GM10847 (cell line): ENCODE measurements around the gene UTS2.

Experiments used
- POLR2A ChIP-seq: IDR thresholded peaks from 2 replicates; pipeline ENCODE4 v1.6.1; 2011; ENCODE audit not compliant: insufficient read length; ENCODE audit errors: extremely low read depth

UTS2 gene, protein sequence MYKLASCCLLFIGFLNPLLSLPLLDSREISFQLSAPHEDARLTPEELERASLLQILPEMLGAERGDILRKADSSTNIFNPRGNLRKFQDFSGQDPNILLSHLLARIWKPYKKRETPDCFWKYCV

DNA sequence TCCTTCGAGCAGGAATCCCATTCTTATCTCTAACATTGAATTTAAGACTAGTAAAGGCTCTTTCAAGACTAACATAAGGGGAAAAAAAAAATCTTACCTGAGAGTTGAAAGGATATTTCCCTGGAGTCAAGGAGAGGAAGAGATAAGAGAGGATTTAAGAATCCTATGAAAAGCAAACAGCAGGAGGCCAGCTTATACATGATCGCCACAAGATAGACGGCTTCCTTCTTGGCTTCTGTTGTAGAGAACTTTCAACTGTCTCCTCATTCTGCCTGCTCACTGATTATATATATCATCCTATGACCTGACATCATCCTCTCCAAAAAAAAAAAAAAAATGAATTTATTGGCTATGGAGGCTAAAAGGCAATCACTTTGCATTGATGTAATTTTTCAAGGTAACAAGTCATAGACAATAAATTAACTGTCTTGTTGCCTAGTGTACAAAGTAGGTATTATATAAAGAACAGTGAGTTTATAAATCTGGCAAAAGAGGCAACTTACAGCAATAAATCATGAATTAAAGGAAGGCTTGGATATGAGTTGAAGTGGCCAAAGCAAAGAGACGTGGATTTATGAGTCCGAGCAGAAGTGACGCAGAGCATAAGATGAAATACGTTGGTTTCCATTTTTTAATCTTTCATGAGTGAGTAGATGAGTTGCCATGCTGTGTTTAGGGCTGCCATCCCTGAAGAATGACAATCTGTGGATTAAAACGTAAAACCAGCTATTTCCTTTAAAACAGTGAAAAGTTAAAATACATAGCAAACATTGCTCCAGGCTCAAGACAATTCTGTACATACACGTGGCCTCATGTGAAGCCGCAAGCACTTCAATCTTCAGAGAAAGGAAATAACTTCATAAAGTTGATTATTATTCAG, at the start of gene UTS2:
Gene UTS2, minus strand, starts transcription at position 262 of the 880 bp plus-strand sequence. Its CDS starts 62 bp downstream, at position 200.
- no peak for TF ChIP-seq POLR2A

DNA sequence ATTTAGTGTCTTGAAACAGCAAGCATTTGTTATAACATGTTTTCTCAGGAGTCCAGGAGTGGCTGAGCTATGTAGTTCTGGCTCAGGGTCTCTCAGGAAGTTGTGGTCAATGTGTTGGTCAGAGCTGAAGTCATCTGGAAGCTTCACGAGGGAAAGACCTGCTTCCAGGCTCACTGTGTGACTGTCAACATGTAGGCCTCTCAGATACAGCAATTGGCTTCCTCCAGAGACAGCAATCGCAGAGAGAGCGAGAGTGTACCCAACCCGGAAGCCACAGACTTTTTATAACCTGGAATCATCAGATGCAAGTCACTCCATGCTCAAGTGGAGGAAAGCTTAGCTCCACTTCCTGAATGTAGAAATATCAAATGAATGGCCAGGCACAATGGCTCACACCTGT, 46.9 kb upstream of the UTS2 start:
- TF ChIP-seq POLR2A: no peak

DNA sequence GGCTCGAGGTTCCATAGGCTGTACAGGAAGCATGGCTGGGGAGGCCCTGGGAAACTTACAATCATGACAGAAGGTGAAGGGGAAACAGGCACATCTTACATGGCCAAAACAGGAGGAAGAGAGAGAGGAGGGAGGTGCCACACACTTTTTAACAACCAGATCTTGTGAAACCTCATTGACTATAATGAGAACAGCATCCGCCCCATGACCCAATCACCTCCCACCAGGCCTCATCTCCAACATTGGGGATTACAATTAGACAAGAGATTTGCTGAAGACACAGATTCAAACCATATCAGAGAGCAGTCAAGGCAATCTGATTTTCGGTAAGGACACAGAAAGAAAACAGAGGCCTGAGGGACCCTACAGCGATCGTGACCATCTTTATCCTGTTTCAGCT, 46.1 kb upstream of the UTS2 start:
- TF ChIP-seq POLR2A: no peak

DNA sequence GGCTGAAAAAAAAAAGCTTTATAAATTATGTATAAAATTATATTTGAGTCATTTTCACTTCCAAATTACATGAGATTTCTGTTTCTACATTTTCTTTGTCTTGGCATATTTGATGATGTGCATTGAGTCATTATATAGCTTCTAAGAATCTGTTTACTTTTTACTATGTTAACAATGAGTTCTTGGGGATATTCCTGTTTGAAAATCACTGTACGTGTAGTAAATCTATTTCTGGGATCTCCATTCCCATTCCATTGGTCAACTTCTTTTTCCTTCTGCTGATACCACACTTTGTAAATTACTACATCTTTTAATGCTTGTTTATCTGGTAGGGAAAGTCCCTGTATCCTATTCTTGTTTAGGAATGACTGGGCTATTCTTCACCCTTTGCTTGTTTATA, 44.1 kb upstream of the UTS2 start:
- no peak for TF ChIP-seq POLR2A

DNA sequence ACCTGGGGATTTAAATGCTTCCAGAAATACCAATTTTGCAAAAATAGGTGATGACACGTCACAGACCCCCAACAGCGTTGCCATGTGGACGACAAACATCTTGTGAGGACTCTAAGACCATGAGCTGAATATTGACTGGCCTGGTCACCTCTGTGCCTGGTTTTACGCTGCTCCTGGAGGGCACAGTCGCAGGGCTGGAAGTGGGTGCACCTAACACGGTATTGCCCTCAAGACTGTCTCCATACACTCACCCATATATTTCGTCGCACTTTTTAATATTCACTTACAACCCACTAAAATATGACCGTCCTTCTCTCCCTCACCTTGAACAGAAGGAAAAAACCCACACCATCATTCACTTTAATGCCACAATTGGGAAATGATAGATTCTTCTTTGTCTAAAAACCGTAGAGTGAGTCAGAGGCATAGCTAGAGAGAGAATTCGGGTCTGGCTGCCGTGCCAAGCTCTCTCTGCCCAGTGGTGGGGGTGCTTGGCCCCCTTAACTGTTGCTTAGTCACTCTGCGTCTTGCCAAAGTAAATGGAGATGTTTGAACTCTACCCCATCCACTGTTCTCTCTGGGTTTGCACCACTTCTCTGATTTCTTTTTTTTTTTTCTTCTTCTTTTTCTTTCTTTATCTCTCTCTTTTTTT, 40.8 kb upstream of the UTS2 start:
- TF ChIP-seq POLR2A: no peak

DNA sequence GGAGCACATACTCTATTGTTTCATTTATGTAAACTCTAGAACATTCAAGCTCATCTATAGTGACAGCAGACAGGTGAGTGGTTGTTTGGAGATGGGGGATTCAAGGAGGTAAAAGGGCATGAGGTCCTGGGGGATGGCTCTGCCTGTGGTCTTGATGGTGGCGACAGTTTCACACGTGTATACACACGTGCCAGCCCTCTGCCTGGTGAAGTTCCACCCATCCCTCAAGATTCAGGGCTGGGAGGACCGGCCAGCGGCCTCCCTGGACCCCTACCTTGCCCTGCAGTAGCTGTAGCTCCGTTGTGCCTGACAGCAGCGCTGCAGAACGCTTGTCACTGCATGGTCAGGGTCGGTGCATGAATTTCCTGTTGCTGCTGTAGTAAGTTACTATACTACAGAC, 38.9 kb upstream of the UTS2 start:
- no peak for TF ChIP-seq POLR2A

DNA sequence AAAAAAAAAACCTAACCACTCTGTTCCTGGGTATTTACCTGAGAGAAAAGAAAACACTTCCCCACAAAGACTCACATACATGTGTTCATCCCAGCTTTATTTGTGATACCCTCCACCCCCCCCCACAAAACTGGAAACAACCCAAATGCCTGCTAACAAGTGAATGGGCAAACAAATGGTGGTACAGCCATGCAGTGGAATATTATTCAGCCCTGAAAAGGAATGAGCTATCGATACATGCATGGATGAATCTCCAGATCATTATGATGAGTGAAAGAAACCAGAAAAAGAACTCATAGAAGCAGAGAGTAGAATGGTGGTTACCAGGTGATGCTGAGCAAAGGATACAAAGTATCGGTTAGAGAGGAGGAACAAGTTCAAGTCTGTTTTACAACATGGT, 38.0 kb upstream of the UTS2 start:
- no peak for TF ChIP-seq POLR2A

DNA sequence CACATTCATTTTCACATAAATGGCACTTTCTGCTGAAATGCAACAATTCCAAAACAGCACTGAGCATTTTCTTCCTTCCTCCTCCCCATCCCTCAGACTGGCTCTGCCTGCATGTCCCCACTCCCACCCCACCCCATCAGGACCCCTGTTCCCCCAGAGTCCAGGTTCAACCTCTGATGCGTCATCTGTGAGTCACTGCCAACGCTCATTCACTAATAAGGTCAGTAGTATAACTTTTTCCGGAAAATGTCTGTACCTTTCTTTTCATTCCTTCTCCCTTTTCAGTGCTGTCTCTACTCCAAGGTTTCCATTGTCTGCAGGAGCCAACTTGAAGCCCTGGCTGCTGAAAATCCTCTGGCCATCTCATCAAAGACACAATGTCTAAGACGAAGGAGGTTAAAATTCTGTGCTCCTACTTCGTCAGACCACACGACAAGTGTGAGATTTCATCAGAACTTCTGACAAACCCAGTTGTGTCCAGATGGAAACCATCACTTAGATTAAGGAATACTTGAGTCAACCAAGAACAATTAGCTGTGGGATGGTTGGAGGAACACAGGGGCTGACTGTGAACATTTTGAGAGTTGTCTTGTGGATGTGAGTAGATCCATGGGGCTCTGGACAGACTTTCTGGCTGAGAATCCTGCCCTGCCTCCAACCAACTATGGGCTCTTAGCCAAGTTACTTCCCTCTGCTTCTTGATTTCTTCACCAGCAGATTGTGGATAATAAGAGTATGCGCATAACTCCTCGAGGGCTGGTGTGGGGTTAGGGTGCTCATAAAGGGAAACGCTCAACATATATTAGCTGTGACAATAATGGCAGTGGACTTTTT, 35.6 kb upstream of the UTS2 start:
- TF ChIP-seq POLR2A: no peak

DNA sequence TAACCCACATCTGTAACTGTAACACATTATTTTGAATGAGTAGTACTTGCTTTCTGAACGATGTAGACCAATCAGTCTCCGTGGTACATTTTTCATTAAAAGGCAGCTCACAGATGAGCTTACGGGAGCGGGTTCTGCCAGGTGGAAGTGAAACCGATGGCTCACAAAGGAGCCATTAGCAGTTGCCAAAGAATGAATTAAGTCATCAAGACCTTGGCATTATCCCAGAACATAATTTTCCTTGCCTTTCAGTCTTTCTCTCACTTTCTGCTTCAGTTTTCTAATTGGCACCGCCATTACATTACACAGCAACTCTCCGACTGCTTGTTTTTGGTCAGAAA, 33.5 kb upstream of the UTS2 start:
- TF ChIP-seq POLR2A: no peak

DNA sequence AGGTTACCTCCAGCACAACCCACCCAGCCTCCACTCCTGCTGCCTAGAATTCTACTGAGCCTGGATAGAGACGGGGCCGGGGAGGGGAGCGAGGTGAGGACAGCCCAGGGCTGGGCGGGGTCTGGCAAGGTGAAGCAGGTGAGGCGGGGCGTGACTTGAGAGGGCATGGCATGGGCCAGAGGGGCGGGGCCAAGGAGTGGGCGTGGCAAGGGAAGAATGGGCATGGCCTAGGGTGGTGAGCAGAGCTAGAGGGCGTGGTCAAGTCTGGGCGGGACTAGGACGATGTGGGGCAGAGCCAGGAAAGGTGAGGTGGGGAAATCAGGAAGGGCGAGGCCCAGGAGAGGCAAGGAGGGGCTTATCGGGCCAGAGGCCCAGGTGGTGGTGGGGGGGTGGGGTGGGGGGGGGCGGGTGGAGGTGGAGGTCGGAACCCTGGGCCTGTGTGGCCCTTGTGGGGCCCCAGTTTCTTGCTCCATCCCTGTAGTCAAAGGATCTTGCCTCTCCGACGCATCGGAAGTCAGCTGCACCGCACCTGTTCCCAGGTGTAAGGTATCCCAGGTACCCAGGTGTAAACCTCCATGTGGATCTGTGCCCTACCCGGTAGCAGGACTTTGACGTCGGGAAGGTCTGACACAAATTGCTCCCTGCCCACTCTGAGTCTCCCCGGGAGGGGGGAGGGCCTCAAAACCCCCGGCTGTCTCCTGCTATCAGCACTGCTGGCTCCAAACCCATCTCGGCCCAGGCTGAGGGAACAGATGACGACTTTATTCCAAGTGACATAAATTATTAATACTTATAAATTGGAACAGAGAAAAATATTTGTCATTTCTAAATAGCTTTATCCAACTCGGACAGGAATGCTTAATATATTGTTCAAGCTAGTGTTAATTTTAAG, 32.9 kb upstream of the UTS2 start:
- no peak for TF ChIP-seq POLR2A

DNA sequence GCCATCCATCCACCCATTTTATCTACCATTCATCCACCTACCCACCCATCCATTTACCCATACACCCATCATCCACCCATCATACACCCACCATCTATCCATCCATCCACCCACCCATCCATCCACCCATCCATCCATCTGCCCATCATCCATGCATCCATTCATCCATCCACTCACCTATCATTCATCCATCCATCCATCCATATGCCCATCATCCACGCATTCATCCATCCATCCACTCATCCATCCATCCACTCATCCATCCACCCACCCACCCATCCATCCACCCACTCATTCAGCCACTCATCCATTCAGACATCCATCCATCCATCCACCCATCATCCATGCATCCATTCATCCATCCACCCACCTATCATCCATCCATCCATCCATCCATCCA, 31.9 kb upstream of the UTS2 start:
- TF ChIP-seq POLR2A: no peak

DNA sequence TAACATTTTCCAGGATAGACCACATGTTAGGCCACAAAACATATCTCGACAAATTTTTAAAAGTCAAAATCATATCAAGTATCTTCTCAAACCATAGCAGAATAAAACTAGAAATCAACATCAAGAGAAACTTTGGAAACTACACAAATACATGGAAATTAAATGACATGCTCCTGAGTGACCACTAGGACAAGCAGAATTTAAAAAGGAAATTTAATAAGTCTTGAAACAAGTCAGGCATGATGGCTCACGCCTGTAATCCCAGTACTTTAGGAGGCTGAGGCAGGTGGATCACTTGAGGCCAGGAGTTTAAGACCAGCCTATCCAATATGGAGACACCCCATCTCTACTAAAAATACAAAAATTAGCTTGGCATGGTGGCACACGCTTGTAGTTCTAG, 26.4 kb upstream of the UTS2 start:
- TF ChIP-seq POLR2A: no peak

DNA sequence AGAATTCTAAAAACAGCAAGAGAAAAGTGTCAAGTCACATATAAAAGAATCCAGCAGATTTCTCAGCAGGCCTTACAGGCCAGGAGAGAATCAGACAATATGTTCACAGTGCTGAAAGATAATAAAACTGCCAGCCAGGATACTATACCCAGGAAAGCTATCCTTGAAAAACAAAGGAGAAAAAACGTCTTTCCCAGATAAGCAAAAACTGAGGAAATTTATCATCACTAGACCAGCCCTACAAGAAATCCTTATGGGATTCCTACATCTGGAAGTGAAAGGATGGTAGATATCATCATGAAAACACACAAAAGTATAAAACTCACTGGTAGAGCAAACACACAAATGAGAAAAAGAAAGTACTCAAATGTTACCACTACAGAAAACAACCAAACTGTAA, 25.2 kb upstream of the UTS2 start:
- TF ChIP-seq POLR2A: no peak
